Muscle layer of duodenum (tissue), 2 donors: ENCODE data around the gene MRM2.

Experiments
- H3K27ac ChIP-seq: one replicate; pipeline ENCODE4 v1.7.0; 2013; ENCODE audit warnings: mild to moderate bottlenecking, low read length
- H3K27me3 ChIP-seq: one replicate; pipeline ENCODE4 v1.7.0; 2013; ENCODE audit warnings: low read depth, mild to moderate bottlenecking, control low read depth, low read length
- H3K36me3 ChIP-seq, 2 donors: one replicate each; pipeline ENCODE4 v1.7.0; 2013; ENCODE audit warnings: low read length in 2 of 2, control low read depth in 1 of 2, mild to moderate bottlenecking in 1 of 2; ENCODE audit not compliant: insufficient read depth in 2 of 2, control insufficient read depth in 1 of 2
- H3K4me1 ChIP-seq, 2 donors: one replicate each; pipeline ENCODE4 v1.7.0; 2013; ENCODE audit warnings: low read length in 2 of 2, mild to moderate bottlenecking in 2 of 2, control low read depth in 1 of 2, moderate library complexity in 1 of 2; ENCODE audit not compliant: insufficient read depth in 2 of 2, control insufficient read depth in 1 of 2
- H3K4me3 ChIP-seq, 2 donors: one replicate each; pipeline ENCODE4 v1.7.0; 2013; ENCODE audit warnings: low read length in 2 of 2, low read depth in 1 of 2, mild to moderate bottlenecking in 1 of 2
- H3K9me3 ChIP-seq, 2 donors: one replicate each; pipeline ENCODE4 v1.7.0; 2013; ENCODE audit warnings: low read length in 2 of 2, control low read depth in 1 of 2, mild to moderate bottlenecking in 1 of 2; ENCODE audit not compliant: control insufficient read depth in 1 of 2
- donor health status: healthy.

The MRM2 gene

GRCh38 chr7:2244404-2244995 is 2.5 kb upstream of the MRM2 start:
- Histone ChIP-seq H3K9me3 (no peaks in the 10 kb centered on the region), H3K4me1 (peaks cover 3 to 31% of the 10 kb centered on the region in 2 donors), H3K27ac (no peak overlapping the region), H3K4me3 (no peak overlapping the region), H3K27me3 (no peaks in the 10 kb centered on the region), H3K36me3 (peaks cover 0 to 7% of the 10 kb centered on the region in 2 donors)

GRCh38 chr7:2243458-2243857 is 1.5 kb upstream of the MRM2 start:
- H3K36me3 ChIP-seq = peaks cover under 1 to 8% of the 10 kb centered on the region in 2 donors
- H3K27ac ChIP-seq = no peak overlapping the region
- H3K4me1 ChIP-seq = peaks cover 0 to 22% of the 10 kb centered on the region in 2 donors
- H3K27me3 ChIP-seq = no peaks in the 10 kb centered on the region
- no peak overlapping the region for H3K4me3 ChIP-seq
- no peaks in the 10 kb centered on the region for H3K9me3 ChIP-seq

DNA sequence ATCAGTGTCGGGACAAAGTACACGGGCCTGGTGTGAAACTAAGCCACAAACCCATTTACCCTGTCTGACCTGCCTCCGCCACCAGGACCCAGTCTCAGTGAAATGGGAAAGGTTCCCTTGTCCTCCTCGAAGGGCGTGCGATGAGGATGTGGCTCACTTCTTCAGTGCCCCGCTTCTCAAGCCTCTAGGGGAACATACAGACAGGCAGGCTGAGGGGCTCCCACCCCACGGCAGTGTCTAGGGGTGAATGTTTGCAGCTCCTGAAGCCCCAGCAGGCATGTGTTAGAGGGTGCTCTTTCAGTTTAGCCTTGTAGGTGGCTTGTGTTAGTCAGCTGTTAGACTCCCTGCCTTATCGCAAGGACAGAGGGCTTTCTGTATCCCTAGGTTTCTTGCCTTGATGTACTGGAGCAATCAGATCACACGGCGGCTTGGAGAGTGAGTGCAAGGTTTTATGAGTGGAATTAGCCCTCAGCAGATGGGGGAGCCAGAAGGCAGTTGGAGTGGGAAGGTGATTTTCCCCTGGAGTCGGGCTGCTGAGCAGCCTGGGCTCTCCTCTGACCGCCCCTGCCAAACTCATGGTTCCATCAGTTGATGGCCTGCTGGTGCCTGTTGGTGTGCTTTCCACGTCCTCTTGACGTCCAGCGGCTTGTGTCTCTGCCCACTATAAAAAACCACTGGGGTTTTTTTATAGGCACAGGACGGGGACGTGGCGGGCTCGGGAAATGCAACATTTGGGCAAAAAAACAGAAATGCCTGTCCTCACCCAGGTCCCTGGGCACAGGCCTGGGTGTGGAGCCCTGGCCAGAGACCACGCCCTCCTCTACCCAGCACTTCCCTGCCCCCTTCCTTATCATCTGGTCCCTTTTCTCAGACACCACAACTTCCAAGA is 780 bp upstream of the MRM2 start:
- peaks cover 0 to 22% of the 10 kb centered on the region in 2 donors for H3K4me1 ChIP-seq

GRCh38 chr7:2239242-2239641 is 2.8 kb downstream of the MRM2 start:
- H3K9me3 ChIP-seq = no peaks in the 10 kb centered on the region
- peaks cover 30 to 39% of the 10 kb centered on the region in 2 donors for H3K36me3 ChIP-seq
- H3K27me3 ChIP-seq = no peaks in the 10 kb centered on the region
- no peak overlapping the region for H3K27ac ChIP-seq
- no peak overlapping the region for H3K4me3 ChIP-seq
- H3K4me1 ChIP-seq = peaks cover 0 to 22% of the 10 kb centered on the region in 2 donors

More for the DNA sequence above, 780 bp upstream of the MRM2 start:
- Histone ChIP-seq H3K36me3 (peaks cover 7 to 15% of the 10 kb centered on the region in 2 donors), H3K27me3 (no peaks in the 10 kb centered on the region), H3K27ac (peak overlapping the region; percentile 8), H3K9me3 (no peaks in the 10 kb centered on the region), H3K4me3 (peak overlapping the region; percentile 71 to 100)

DNA sequence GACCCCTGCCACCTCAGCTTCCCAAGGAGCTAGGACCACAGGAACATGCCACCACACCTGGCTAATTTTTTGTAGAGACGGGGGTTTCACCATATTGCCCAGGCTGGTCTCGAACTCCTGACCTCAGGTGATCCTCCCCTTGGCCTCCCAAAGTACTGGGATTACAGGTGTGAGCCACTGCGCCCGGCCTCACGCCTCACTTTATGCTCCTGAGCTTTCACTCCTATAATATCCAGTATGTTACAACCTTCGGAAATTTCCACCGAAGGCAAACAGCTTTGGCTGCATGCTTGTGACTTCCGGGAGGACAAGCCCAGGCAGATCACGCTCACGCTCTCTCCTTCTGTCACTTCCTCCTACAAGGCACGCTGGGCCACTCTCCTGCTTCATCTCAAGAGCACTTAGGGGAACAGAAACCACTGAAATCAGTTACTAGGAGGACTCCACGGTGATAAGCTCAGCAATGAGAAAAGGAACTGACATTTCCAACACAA is 4.8 kb downstream of the MRM2 start:
- Histone ChIP-seq H3K9me3 (no peaks in the 10 kb centered on the region), H3K27me3 (no peaks in the 10 kb centered on the region), H3K4me1 (peaks cover 3 to 21% of the 10 kb centered on the region in 2 donors), H3K36me3 (peaks cover 31 to 39% of the 10 kb centered on the region in 2 donors), H3K27ac (peak overlapping the region; percentile 45), H3K4me3 (no peak overlapping the region)

DNA sequence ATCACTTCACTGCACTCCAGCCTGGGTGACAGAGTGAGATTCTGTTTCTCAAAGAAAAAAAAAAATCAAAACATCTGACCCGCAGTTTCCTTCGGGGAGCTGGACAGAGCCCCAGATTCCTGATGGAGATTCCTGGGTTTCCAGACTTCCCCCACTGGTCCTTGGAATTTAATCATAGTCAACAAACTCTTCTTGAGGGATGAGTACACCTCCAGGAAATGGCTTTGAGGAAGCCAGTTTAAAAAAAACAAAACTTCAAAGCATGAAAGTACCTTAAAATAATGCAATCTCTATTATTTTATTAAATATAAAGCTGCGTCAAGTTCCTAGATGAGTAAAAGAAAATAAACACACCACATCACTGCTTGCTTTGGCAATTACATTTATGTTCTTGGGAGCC is 8.1 kb downstream of the MRM2 start:
- no peak overlapping the region for H3K4me3 ChIP-seq
- H3K27ac ChIP-seq = no peak overlapping the region
- no peaks in the 10 kb centered on the region for H3K9me3 ChIP-seq
- H3K27me3 ChIP-seq = no peaks in the 10 kb centered on the region
- H3K36me3 ChIP-seq = peaks cover 37 to 41% of the 10 kb centered on the region in 2 donors
- H3K4me1 ChIP-seq = peaks cover 3 to 32% of the 10 kb centered on the region in 2 donors

DNA sequence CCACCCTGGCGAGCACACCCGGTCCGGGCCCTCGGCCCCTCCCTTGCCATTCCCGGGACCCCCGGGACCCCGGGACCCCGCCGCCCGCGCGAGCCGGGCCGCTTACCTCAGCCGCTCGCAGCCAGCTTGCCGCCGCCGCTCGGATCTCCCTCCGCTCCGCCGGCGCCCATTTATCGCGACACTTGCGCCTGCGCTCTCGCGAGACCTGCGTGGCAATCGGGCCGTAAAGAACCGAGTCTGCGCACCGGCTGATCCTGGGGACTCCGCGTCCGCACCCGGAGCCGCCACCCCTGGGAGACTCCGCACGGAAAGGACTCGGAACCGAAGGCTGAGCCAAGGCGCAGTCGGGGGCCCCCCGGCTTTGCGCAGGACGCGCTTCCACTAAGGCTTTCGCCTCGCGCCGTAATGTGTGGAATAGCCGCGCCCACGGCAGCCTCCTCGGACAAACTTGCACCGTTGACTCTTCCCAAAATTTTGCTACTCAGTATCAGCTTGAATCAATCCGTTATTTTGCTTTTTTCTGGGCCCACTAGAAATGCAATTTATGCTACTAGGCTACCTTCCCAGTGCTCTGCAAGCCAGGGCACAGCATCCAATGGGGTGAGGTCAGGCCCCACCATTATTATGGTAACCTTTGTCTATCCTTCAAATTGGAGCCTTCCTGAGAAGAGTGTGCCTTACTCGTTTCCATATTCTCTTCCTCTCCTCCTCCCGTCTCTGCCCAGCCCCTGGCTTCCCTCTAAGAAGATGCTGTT is 9.1 kb downstream of the MRM2 start, which contains the start of gene MAD1L1:
Gene MAD1L1, minus strand, starts transcription at position 180 of the 755 bp plus-strand sequence. CDS start 2,812 bp downstream, outside the sequence.
- H3K36me3 ChIP-seq = peaks cover 31 to 38% of the 10 kb centered on the region in 2 donors
- no peak within 1 kb of the TSS for H3K27ac ChIP-seq

GRCh38 chr7:2231992-2232765 is 9.8 kb downstream of the MRM2 start:
- H3K36me3 ChIP-seq = peaks cover 26 to 38% of the 10 kb centered on the region in 2 donors
- no peak overlapping the region for H3K27ac ChIP-seq

More for the DNA sequence above, 9.1 kb downstream of the MRM2 start, which contains the start of gene MAD1L1:
- H3K27me3 ChIP-seq = no peaks in the 10 kb centered on the region
- H3K9me3 ChIP-seq = no peaks in the 10 kb centered on the region
- H3K4me3 ChIP-seq = peak within 1 kb of the TSS; percentile 87 to 99
- peaks cover 3 to 32% of the 10 kb centered on the region in 2 donors for H3K4me1 ChIP-seq

DNA sequence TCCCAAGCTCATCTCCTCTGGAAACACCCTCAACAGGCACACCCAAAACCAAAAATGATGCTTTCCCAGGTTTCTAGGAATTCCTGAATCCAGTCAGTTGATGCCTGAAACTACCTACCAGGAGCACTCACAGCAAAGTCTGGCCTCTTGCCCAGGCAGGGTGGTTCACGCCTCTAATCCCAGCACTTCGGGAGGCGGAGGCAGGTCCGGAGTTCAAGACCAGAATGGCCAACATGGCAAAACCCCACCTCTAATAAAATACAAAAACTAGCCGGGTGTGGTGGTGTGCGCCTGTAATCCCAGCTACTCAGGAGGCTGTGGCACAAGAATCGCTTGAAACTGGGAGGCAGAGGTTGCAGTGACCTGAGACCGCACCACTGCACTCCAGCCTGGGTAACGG is 11.1 kb downstream of the MRM2 start:
- H3K36me3 ChIP-seq = peaks cover 21 to 39% of the 10 kb centered on the region in 2 donors
- peaks cover 3 to 32% of the 10 kb centered on the region in 2 donors for H3K4me1 ChIP-seq
- H3K27me3 ChIP-seq = no peaks in the 10 kb centered on the region
- no peak overlapping the region for H3K4me3 ChIP-seq
- no peaks in the 10 kb centered on the region for H3K9me3 ChIP-seq
- no peak overlapping the region for H3K27ac ChIP-seq

More at GRCh38 chr7:2231992-2232765, 9.8 kb downstream of the MRM2 start:
- no peaks in the 10 kb centered on the region for H3K27me3 ChIP-seq
- peak overlapping the region; percentile 87 to 99 for H3K4me3 ChIP-seq
- peaks cover 3 to 32% of the 10 kb centered on the region in 2 donors for H3K4me1 ChIP-seq
- no peaks in the 10 kb centered on the region for H3K9me3 ChIP-seq

DNA sequence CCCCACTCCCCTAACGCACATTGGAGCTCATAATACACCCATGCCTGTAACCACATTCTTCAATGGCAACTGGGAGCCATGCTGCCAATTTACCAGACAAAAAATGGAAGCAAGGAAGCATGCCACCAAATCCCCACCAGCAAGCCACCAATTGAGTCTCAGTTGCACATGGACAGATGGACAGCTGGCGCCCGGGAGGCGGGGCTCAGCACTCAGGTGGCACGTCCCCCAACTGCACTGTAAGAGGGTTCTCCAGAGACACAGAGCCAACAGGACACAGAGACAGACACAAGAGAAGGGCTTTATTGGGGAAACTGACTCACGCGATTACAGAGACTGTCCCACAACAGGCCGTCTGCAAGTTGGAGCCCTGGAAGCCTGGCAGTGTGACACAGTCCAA is 11.8 kb downstream of the MRM2 start:
- H3K27me3 ChIP-seq = no peaks in the 10 kb centered on the region
- no peak overlapping the region for H3K27ac ChIP-seq
- H3K36me3 ChIP-seq = peaks cover 24 to 45% of the 10 kb centered on the region in 2 donors
- H3K4me3 ChIP-seq = no peak overlapping the region
- H3K9me3 ChIP-seq = no peaks in the 10 kb centered on the region
- peaks cover 3 to 32% of the 10 kb centered on the region in 2 donors for H3K4me1 ChIP-seq
